Hepatocyte (in vitro differentiated cells): Measurements from ENCODE around the gene SLC66A2. TPM values are rescaled to one million over a fixed set of nuclear protein-coding genes. Genes with fewer than 3 reads are reported as not detected.

Experiments
- DNase-seq: peaks from one replicate; pipeline ENCODE4 v3.0.0-alpha.2; 2016; ENCODE audit warnings: low spot score
- H2AFZ ChIP-seq: fragments of 200-600 bp; sonication (generic); 2 replicates; pipeline ENCODE4 v1.6.0; 2016; ENCODE audit warnings: antibody characterized with exemption, mild to moderate bottlenecking
- H3K27ac ChIP-seq: fragments of 200-600 bp; sonication (generic); 2 replicates; pipeline ENCODE4 v1.5.1; 2016; ENCODE audit warnings: mild to moderate bottlenecking
- H3K27me3 ChIP-seq: fragments of 200-600 bp; sonication (generic); 2 replicates; pipeline ENCODE4 v1.6.1; 2016
- H3K36me3 ChIP-seq: fragments of 200-600 bp; sonication (generic); replicated peaks from 2 replicates; pipeline ENCODE4 v1.5.1; 2016; ENCODE audit warnings: low read depth; ENCODE audit not compliant: insufficient read depth
- H3K4me1 ChIP-seq: fragments of 200-600 bp; sonication (generic); 2 replicates; pipeline ENCODE4 v1.5.1; 2016; ENCODE audit warnings: mild to moderate bottlenecking, moderate library complexity; ENCODE audit not compliant: insufficient read depth
- H3K4me2 ChIP-seq: fragments of 200-600 bp; sonication (generic); 2 replicates; pipeline ENCODE4 v1.6.0; 2016
- H3K4me3 ChIP-seq: fragments of 200-600 bp; sonication (generic); 2 replicates; pipeline ENCODE4 v1.5.1; 2016; ENCODE audit warnings: mild to moderate bottlenecking
- H3K79me2 ChIP-seq: fragments of 200-600 bp; sonication (generic); 2 replicates; pipeline ENCODE4 v1.6.0; 2017; ENCODE audit warnings: mild to moderate bottlenecking
- H3K9me2 ChIP-seq: fragments of 200-600 bp; sonication (generic); replicated peaks from 2 replicates; pipeline ENCODE4 v1.6.0; 2017; ENCODE audit warnings: mild to moderate bottlenecking; ENCODE audit not compliant: insufficient read depth
- H3K9me3 ChIP-seq: fragments of 200-600 bp; sonication (generic); 2 replicates; pipeline ENCODE4 v1.5.1; 2016; ENCODE audit warnings: low read depth, mild to moderate bottlenecking
- H4K20me1 ChIP-seq: fragments of 200-600 bp; sonication (generic); 2 replicates; pipeline ENCODE4 v1.6.0; 2016; ENCODE audit warnings: mild to moderate bottlenecking; ENCODE audit not compliant: insufficient read depth, poor library complexity, severe bottlenecking
- CTCF ChIP-seq: fragments of 200-600 bp; sonication (generic); IDR thresholded peaks from 2 replicates; pipeline ENCODE4 v1.5.1; 2016; ENCODE audit warnings: antibody characterized with exemption, mild to moderate bottlenecking; ENCODE audit not compliant: poor library complexity
- EZH2 ChIP-seq: fragments of 200-600 bp; sonication (generic); IDR thresholded peaks from 2 replicates; pipeline ENCODE4 v1.6.1; 2016; ENCODE audit warnings: antibody characterized with exemption, mild to moderate bottlenecking, borderline replicate concordance
- EZH2phosphoT487 ChIP-seq: fragments of 200-600 bp; sonication (generic); IDR thresholded peaks from one replicate; pipeline ENCODE4 v1.6.1; 2018; ENCODE audit warnings: antibody characterized with exemption, mild to moderate bottlenecking, low read depth, moderate library complexity; ENCODE audit not compliant: unreplicated experiment, severe bottlenecking
- WGBS: methylation state at CpG from one replicate; pipeline ENCODE4 v1.1.6; 2016; ENCODE audit warnings: low lambda C conversion rate; ENCODE audit errors: missing lambda C conversion rate; 5-methylcytosine and 5-hydroxymethylcytosine counted together
- polyA plus RNA-seq: library from polyadenylated mRNA; unstranded; fragments of >200 nt; fragmentation: Nextera tagmentation; extraction: Ambion mirVana; gene quantifications from 2 replicates; pipeline ENCODE4 v1.2.1, GENCODE V29; 2016
- total RNA-seq: library from RNA; depleted of rRNA; stranded (reverse); fragments of >200 nt; gene quantifications from 2 replicates; pipeline ENCODE4 v1.2.3, GENCODE V29; 2014

SLC66A2 gene
- total and polyA plus RNA-seq, 2 experiments from 2014 or later: 31.1 to 36.5 TPM

- no peaks in the 10 kb centered on the region for H3K36me3 ChIP-seq
- no peak for DNase-seq
- H3K27ac ChIP-seq: no peak overlapping the region
- no peaks in the 10 kb centered on the region for H3K9me3 ChIP-seq
- H3K4me3 ChIP-seq: no peak overlapping the region
- no peaks in the 10 kb centered on the region for H3K9me2 ChIP-seq
- H3K4me2 ChIP-seq: no peak overlapping the region
- H3K79me2 ChIP-seq: peaks cover 80% of the 10 kb centered on the region
- peaks cover 14% of the 10 kb centered on the region for H3K4me1 ChIP-seq
- 91% methylated on average over 17 of the region's 17 CpGs for WGBS
- no peak overlapping the region for H2AFZ ChIP-seq
- no peaks in the 10 kb centered on the region for H3K27me3 ChIP-seq
- TF ChIP-seq EZH2 (no peak), CTCF (no peak), EZH2phosphoT487 (no peak)
- peaks cover 21% of the 10 kb centered on the region for H4K20me1 ChIP-seq
Observed at GRCh38 chr18:79940814-79941472, 10.5 kb downstream of the SLC66A2 start.

DNA sequence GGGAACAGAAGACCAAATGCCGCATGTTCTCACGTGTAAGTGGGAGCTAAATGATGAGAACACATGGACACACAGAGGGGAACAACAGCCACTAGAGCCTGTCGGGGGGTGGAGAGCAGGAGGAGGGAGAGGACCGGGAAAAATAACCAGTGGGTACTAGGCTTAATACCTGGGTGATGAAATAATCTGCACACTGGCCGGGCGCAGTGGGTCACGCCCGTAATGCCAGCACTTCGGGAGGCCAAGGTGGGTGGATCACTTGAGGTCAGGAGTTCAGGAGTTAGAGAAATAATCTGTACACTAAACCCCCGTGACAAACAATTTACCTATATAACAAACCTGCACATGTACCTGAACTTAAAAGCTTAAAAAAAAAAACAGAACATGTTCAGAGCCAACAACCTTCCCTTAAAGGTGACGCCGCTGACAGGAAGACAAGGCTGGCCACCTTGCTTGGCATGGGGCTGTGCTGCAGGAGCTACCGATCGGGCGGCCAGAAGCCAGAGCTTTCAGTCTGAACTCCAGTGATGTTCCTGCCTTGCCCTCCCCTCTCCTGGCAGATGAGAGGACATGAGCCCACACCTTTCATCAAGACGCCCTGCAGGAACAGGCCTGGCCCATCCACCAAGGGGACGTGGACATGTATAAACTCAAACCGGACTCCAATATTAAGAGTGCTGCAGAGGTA lies 11.2 kb downstream of the SLC66A2 start:
- H3K36me3 ChIP-seq: no peaks in the 10 kb centered on the region
- H3K4me2 ChIP-seq: no peak overlapping the region
- peaks cover 14% of the 10 kb centered on the region for H4K20me1 ChIP-seq
- H3K27me3 ChIP-seq: no peaks in the 10 kb centered on the region
- H3K9me3 ChIP-seq: no peaks in the 10 kb centered on the region
- no peak overlapping the region for H2AFZ ChIP-seq
- H3K4me3 ChIP-seq: no peak overlapping the region
- no peak for DNase-seq
- TF ChIP-seq CTCF: no peak
- TF ChIP-seq EZH2phosphoT487: no peak
- TF ChIP-seq EZH2: no peak
- no peaks in the 10 kb centered on the region for H3K9me2 ChIP-seq
- H3K4me1 ChIP-seq: peaks cover 16% of the 10 kb centered on the region
- peaks cover 80% of the 10 kb centered on the region for H3K79me2 ChIP-seq
- no peak overlapping the region for H3K27ac ChIP-seq
- WGBS: 96% methylated on average over 18 of the region's 18 CpGs

DNA sequence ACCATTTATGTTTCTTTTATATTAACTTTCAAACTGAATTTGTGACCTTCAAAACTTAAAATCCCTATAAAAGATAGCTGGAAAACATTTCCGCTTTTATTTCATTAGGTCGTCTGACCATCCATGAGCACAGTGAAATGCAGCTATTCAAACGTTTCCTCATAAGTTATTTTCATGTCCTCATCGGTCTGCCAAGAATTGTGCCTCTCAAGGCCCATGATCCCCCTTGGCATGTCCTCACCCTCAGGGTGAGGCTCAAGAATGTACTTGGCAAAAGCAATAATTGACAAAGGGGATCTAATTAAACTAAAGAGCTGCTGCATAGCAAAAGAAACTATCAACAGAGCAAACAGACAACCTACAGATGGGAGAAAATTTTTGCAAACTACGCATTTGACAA lies 12.4 kb downstream of the SLC66A2 start:
- no peaks in the 10 kb centered on the region for H3K9me3 ChIP-seq
- no peak overlapping the region for H3K4me3 ChIP-seq
- no peak overlapping the region for H3K27ac ChIP-seq
- H3K4me1 ChIP-seq: peaks cover 24% of the 10 kb centered on the region
- no peak for DNase-seq
- H3K9me2 ChIP-seq: no peaks in the 10 kb centered on the region
- H3K4me2 ChIP-seq: no peak overlapping the region
- no peak for TF ChIP-seq EZH2
- TF ChIP-seq CTCF: no peak
- TF ChIP-seq EZH2phosphoT487: no peak
- WGBS: 94% methylated on average over 5 of the region's 5 CpGs
- peaks cover 71% of the 10 kb centered on the region for H3K79me2 ChIP-seq
- H3K36me3 ChIP-seq: no peaks in the 10 kb centered on the region
- peaks cover 4% of the 10 kb centered on the region for H4K20me1 ChIP-seq
- H2AFZ ChIP-seq: no peak overlapping the region
- no peaks in the 10 kb centered on the region for H3K27me3 ChIP-seq
